RWPE2 (cell line): ENCODE measurements around the gene RFX7.

Source experiments
- ATAC-seq: fragments of 200-7000 bp; cut with Tn5 transposase; 3 replicates; pipeline ENCODE4 v1.9.1; 2021; ENCODE audit warnings: low read depth
- DNase-seq: peaks from one replicate; pipeline ENCODE4 v3.0.0-alpha.2; 2020; ENCODE audit warnings: low spot score
- H3K27ac ChIP-seq: fragments of 450-650 bp; 2 replicates; pipeline ENCODE4 v1.5.1; 2017; ENCODE audit warnings: mild to moderate bottlenecking; ENCODE audit not compliant: poor library complexity, severe bottlenecking
- H3K27me3 ChIP-seq: fragments of 250-450 bp; sonication (Bioruptor Pico); 2 replicates; pipeline ENCODE4 v1.5.1; 2021; ENCODE audit warnings: mild to moderate bottlenecking, moderate library complexity; ENCODE audit not compliant: insufficient read depth, poor library complexity, severe bottlenecking
- H3K36me3 ChIP-seq: fragments of 250-450 bp; sonication (Bioruptor Pico); 2 replicates; pipeline ENCODE4 v1.5.1; 2020; ENCODE audit warnings: low read depth, mild to moderate bottlenecking, moderate library complexity
- H3K4me1 ChIP-seq: fragments of 250-450 bp; sonication (Bioruptor Pico); 2 replicates; pipeline ENCODE4 v1.5.1; 2021; ENCODE audit warnings: mild to moderate bottlenecking, moderate library complexity; ENCODE audit not compliant: insufficient read depth, poor library complexity, severe bottlenecking
- H3K4me3 ChIP-seq: fragments of 250-450 bp; sonication (Bioruptor Pico); 2 replicates; pipeline ENCODE4 v1.5.1; 2021; ENCODE audit warnings: mild to moderate bottlenecking, moderate library complexity; ENCODE audit not compliant: severe bottlenecking
- H3K9me3 ChIP-seq: fragments of 250-450 bp; sonication (Bioruptor Pico); 2 replicates; pipeline ENCODE4 v1.5.1; 2021; ENCODE audit warnings: mild to moderate bottlenecking, moderate library complexity; ENCODE audit not compliant: severe bottlenecking
- CTCF ChIP-seq: fragments of 450-650 bp; IDR thresholded peaks from one replicate; pipeline ENCODE4 v1.5.1; 2017; ENCODE audit warnings: mild to moderate bottlenecking, moderate library complexity; ENCODE audit not compliant: poor library complexity, severe bottlenecking

RFX7 gene

GRCh38 chr15:56124391-56124790 is 119.3 kb downstream of the RFX7 start:
- DNase-seq = no peak

GRCh38 chr15:56105855-56106254 is 137.8 kb downstream of the RFX7 start:
- Histone ChIP-seq H3K27ac (no peak overlapping the region), H3K4me1 (no peaks in the 10 kb centered on the region), H3K9me3 (no peaks in the 10 kb centered on the region), H3K27me3 (no peaks in the 10 kb centered on the region), H3K4me3 (no peak overlapping the region), H3K36me3 (peaks cover 24% of the 10 kb centered on the region)
- DNase-seq = no peak
- ATAC-seq = no peak
- TF ChIP-seq CTCF = no peak

More at GRCh38 chr15:56124391-56124790, 119.3 kb downstream of the RFX7 start:
- H3K9me3 ChIP-seq = peaks cover 30% of the 10 kb centered on the region
- no peak overlapping the region for H3K4me3 ChIP-seq
- no peak for ATAC-seq
- H3K4me1 ChIP-seq = no peaks in the 10 kb centered on the region
- TF ChIP-seq CTCF = no peak
- H3K27me3 ChIP-seq = no peaks in the 10 kb centered on the region
- no peak overlapping the region for H3K27ac ChIP-seq
- peaks cover 54% of the 10 kb centered on the region for H3K36me3 ChIP-seq

GRCh38 chr15:56102441-56102840 is 141.2 kb downstream of the RFX7 start:
- Histone ChIP-seq H3K27ac (no peak overlapping the region), H3K9me3 (no peaks in the 10 kb centered on the region), H3K4me3 (no peak overlapping the region), H3K4me1 (no peaks in the 10 kb centered on the region), H3K36me3 (peaks cover 53% of the 10 kb centered on the region), H3K27me3 (no peaks in the 10 kb centered on the region)
- DNase-seq (no peak), ATAC-seq (no peak)
- no peak for TF ChIP-seq CTCF

GRCh38 chr15:56099311-56099710 is 144.4 kb downstream of the RFX7 start:
- ATAC-seq = no peak
- Histone ChIP-seq H3K4me1 (no peaks in the 10 kb centered on the region), H3K36me3 (peaks cover 78% of the 10 kb centered on the region), H3K27me3 (no peaks in the 10 kb centered on the region), H3K27ac (no peak overlapping the region), H3K9me3 (no peaks in the 10 kb centered on the region), H3K4me3 (no peak overlapping the region)
- no peak for TF ChIP-seq CTCF
- no peak for DNase-seq

DNA sequence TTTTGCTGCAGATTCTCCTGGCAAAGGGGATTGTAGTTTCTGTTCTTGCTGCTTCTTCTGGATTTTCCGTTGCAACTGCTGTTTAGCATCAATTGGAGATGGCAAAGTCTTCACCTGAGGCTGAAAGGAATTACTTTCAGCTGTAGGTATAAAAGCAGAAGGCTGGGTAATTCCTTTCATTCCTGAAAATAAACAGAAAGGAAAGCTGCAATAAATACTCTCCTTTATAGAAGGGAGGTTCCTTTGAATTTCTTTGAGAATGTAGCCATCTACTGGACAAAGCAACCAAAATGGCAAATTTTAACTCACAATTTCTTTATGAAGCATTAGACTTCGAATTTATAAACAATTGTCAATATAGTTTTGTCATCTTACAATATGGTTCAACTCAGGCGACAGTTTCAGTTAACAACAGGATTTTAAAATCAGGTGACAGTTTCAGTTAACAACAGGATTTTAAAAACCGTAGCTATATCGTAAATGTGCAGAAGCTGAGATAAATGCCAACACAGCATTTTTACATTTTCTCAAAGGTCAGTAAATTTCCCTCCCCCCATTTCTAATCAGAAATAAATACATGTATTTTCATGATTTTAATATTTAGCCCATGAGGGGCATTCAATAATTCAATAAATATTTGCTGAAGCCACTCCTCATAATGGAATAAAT is 145.3 kb downstream of the RFX7 start:
- Histone ChIP-seq H3K27ac (no peak overlapping the region), H3K4me3 (no peak overlapping the region), H3K4me1 (no peaks in the 10 kb centered on the region), H3K9me3 (no peaks in the 10 kb centered on the region), H3K36me3 (peaks cover 83% of the 10 kb centered on the region), H3K27me3 (no peaks in the 10 kb centered on the region)
- ATAC-seq (no peak), DNase-seq (no peak)
- peak; percentile 62 for TF ChIP-seq CTCF
